Articular chondrocyte of knee joint (primary cell): Measurements from ENCODE around the gene DIS3. TPM values are rescaled to one million over a fixed set of nuclear protein-coding genes. Genes with fewer than 3 reads are reported as not detected.

ENCODE experiments used
- small RNA-seq: library from RNA; depleted of rRNA; stranded (forward); fragments of <200 nt; gene quantifications from one replicate; pipeline ENCODE3, GENCODE V24; 2012
- total RNA-seq: library from RNA; depleted of rRNA; stranded (reverse); fragments of >200 nt; gene quantifications from 2 replicates; pipeline ENCODE4 v1.2.3, GENCODE V29; 2012

DIS3 gene, protein sequence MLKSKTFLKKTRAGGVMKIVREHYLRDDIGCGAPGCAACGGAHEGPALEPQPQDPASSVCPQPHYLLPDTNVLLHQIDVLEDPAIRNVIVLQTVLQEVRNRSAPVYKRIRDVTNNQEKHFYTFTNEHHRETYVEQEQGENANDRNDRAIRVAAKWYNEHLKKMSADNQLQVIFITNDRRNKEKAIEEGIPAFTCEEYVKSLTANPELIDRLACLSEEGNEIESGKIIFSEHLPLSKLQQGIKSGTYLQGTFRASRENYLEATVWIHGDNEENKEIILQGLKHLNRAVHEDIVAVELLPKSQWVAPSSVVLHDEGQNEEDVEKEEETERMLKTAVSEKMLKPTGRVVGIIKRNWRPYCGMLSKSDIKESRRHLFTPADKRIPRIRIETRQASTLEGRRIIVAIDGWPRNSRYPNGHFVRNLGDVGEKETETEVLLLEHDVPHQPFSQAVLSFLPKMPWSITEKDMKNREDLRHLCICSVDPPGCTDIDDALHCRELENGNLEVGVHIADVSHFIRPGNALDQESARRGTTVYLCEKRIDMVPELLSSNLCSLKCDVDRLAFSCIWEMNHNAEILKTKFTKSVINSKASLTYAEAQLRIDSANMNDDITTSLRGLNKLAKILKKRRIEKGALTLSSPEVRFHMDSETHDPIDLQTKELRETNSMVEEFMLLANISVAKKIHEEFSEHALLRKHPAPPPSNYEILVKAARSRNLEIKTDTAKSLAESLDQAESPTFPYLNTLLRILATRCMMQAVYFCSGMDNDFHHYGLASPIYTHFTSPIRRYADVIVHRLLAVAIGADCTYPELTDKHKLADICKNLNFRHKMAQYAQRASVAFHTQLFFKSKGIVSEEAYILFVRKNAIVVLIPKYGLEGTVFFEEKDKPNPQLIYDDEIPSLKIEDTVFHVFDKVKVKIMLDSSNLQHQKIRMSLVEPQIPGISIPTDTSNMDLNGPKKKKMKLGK
- total RNA-seq: 40.6 and 46.0 TPM in 2 replicates

GRCh38 chr13:72781451-72782439 is at the start of gene DIS3, which contains the start of gene PIBF1:
DIS3 (minus strand) TSS chr13:72781900; CDS start chr13:72781832, 68 bp downstream.
PIBF1 (plus strand) TSS chr13:72782133; CDS start chr13:72783470, 1,337 bp downstream.

DNA sequence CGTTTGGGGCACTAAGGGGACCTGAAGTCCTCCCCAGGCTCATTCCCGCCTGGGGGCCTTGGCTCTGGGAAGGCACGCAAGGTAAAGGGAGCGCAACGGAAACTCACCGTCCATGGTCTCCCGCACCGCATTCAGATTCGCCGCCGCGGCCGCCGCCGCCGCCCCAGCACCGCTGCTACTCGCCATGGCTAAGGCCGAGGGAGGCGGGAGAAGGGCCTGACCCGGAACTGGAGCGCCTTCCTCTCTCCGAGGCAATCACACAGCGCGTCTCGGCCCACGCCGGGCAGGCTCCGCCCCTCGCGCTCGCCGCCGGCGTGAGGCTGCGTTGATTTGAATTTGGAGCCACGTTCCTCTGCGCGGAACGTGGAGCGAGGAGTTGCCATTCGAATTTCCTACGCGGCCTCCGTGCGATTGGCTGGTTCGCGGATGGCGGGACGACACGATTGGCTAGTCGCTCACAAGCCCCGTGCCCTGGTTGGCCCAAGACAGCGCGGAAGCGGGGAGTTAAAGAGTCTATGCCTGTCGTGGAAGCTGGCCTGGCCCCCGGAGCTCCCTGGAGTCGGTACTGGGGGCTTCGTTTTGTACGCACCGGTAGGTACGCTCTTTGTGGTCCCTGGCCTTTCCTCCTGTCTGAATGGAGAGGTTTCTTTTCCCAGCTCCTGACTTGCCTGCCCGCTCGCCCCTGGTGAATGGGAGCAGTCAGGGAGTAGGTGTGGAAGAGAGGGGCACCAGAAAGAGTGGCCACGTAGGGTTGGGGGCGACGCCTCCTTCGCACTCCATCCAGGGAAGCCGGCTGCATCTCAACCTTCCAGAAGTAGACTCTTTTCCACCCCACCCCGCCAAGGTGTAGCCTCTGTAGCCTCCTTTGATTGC is 54.0 kb downstream of the DIS3 start, which contains the start of the genes BORA and MZT1:
Gene BORA, plus strand, starts transcription at position 507 of the 873 bp plus-strand sequence. CDS start 1,018 bp downstream, outside the sequence.
Gene MZT1, minus strand, starts transcription at position 213 of the 873 bp plus-strand sequence. Its CDS starts 27 bp downstream, at position 186.

Small RNA genes within 50 kb of the gene (small RNA-seq; reads per million reads assigned to genes)
- not detected for gene RNU6-80P

Other genes starting within 250 kb of the DIS3 start
- gene MZT1, start 54.3 kb downstream of the DIS3 start, total RNA-seq: 12.2 and 14.7 TPM in 2 replicates
- 6.5 and 11.1 TPM in 2 replicates for gene BORA, start 54.0 kb downstream of the DIS3 start, total RNA-seq
- gene PIBF1, start 233 bp upstream of the DIS3 start, total RNA-seq: 24.8 and 28.8 TPM in 2 replicates